GM19240 (cell line): ENCODE measurements around the gene GPATCH11.

ENCODE experiments used
- DNase-seq: peaks from one replicate; pipeline ENCODE4 v3.0.0; 2011; ENCODE audit warnings: low spot score; ENCODE audit not compliant: insufficient read length

The GPATCH11 gene

GRCh38 chr2:37083873-37084794 is at the start of gene GPATCH11, which contains the start of gene HEATR5B:
Gene GPATCH11, plus strand, starts transcription at chr2:37084518. Its CDS starts 3,864 bp downstream, at chr2:37088382.
Gene HEATR5B, minus strand, starts transcription at chr2:37084372. Its CDS starts 958 bp downstream, at chr2:37083414.
- peak; percentile 52 for DNase-seq

- no peak for DNase-seq
Observed at GRCh38 chr2:37037771-37038170, 46.5 kb upstream of the GPATCH11 start.

GRCh38 chr2:37039580-37039979 is 44.7 kb upstream of the GPATCH11 start:
- no peak for DNase-seq

- DNase-seq = no peak
Observed at GRCh38 chr2:37052600-37053332, 31.6 kb upstream of the GPATCH11 start.

GRCh38 chr2:37059841-37060240 is 24.5 kb upstream of the GPATCH11 start:
- DNase-seq = no peak

- no peak for DNase-seq
Observed at GRCh38 chr2:37060446-37060845, 23.9 kb upstream of the GPATCH11 start.

- no peak for DNase-seq
Observed at GRCh38 chr2:37061013-37061711, 23.2 kb upstream of the GPATCH11 start.

- DNase-seq = no peak
Observed at GRCh38 chr2:37061776-37062175, 22.5 kb upstream of the GPATCH11 start.

- no peak for DNase-seq
Observed at GRCh38 chr2:37068686-37069085, 15.6 kb upstream of the GPATCH11 start.

GRCh38 chr2:37070931-37071330 is 13.4 kb upstream of the GPATCH11 start:
- DNase-seq = no peak

GRCh38 chr2:37080266-37080665 is 4.1 kb upstream of the GPATCH11 start:
- no peak for DNase-seq

- no peak for DNase-seq
Observed at GRCh38 chr2:37080689-37081088, 3.6 kb upstream of the GPATCH11 start.

- no peak for DNase-seq
Observed at GRCh38 chr2:37084797-37085196, 479 bp downstream of the GPATCH11 start.

GRCh38 chr2:37085731-37086147 is 1.4 kb downstream of the GPATCH11 start:
- no peak for DNase-seq

GRCh38 chr2:37090019-37090477 is 5.7 kb downstream of the GPATCH11 start:
- DNase-seq = no peak

GRCh38 chr2:37091873-37092272 is 7.6 kb downstream of the GPATCH11 start:
- no peak for DNase-seq

- DNase-seq = no peak
Observed at GRCh38 chr2:37096568-37096967, 12.2 kb downstream of the GPATCH11 start.

- DNase-seq = no peak
Observed at GRCh38 chr2:37098416-37099118, 14.2 kb downstream of the GPATCH11 start.

- no peak for DNase-seq
Observed at GRCh38 chr2:37100054-37100453, 15.7 kb downstream of the GPATCH11 start.

- no peak for DNase-seq
Observed at GRCh38 chr2:37102588-37102987, 18.3 kb downstream of the GPATCH11 start.

- no peak for DNase-seq
Observed at GRCh38 chr2:37104178-37104577, 19.9 kb downstream of the GPATCH11 start.
